HL-60 (cell line): ENCODE data around the gene MPEG1.

Experiments
- DNase-seq, 2 experiments: peaks; one replicate each; pipeline ENCODE4 v3.0.0-alpha.2; 2010 to 2020; ENCODE audit warnings: low read depth in 1 of 2, low spot score in 1 of 2
- H3K27ac ChIP-seq: fragments of 250-450 bp; sonication (Bioruptor Pico); replicated peaks from 2 replicates; pipeline ENCODE4 v1.5.1; 2020; ENCODE audit warnings: mild to moderate bottlenecking, moderate library complexity
- H3K27me3 ChIP-seq: fragments of 250-450 bp; sonication (Bioruptor Pico); 2 replicates; pipeline ENCODE4 v1.5.1; 2021; ENCODE audit warnings: mild to moderate bottlenecking, moderate library complexity; ENCODE audit not compliant: insufficient read depth, poor library complexity, severe bottlenecking
- H3K4me3 ChIP-seq: replicated peaks from 2 replicates; pipeline ENCODE4 v1.5.1; 2011; ENCODE audit warnings: mild to moderate bottlenecking, control low read depth, low read length; ENCODE audit not compliant: insufficient read depth
- CTCF ChIP-seq: IDR thresholded peaks from one replicate; pipeline ENCODE4 v1.5.1; 2011; ENCODE audit warnings: low read length, control low read depth, inconsistent platforms; ENCODE audit not compliant: insufficient read depth
- GABPA ChIP-seq: IDR thresholded peaks from 2 replicates; pipeline ENCODE4 v1.6.1; 2012; ENCODE audit warnings: low read depth
- POLR2AphosphoS5 ChIP-seq: IDR thresholded peaks from 2 replicates; pipeline ENCODE4 v1.6.1; 2012; ENCODE audit warnings: low read depth
- REST ChIP-seq: IDR thresholded peaks from 2 replicates; pipeline ENCODE4 v1.6.1; 2012; ENCODE audit warnings: low read depth; ENCODE audit not compliant: insufficient replicate concordance
- SPI1 ChIP-seq: IDR thresholded peaks from 2 replicates; pipeline ENCODE4 v1.6.1; 2012; ENCODE audit warnings: low read depth, mild to moderate bottlenecking, borderline replicate concordance

The MPEG1 gene

GRCh38 chr11:59173964-59174663, 38.6 kb downstream of the MPEG1 start:
- H3K27me3 ChIP-seq = peaks cover 16% of the 10 kb centered on the region
- peak overlapping the region; percentile 63; the same call in 1 of the 2 replicates for H3K4me3 ChIP-seq
- H3K27ac ChIP-seq = no peak overlapping the region
- TF ChIP-seq SPI1 (no peak), REST (no peak)
- peak in 1 of 2 experiments; percentile 32 for DNase-seq

- DNase-seq = no peak
- H3K27ac ChIP-seq = no peak overlapping the region
Measured at GRCh38 chr11:59173080-59173963, 39.4 kb downstream of the MPEG1 start.

More at GRCh38 chr11:59173080-59173963, 39.4 kb downstream of the MPEG1 start:
- peak overlapping the region; percentile 63 for H3K4me3 ChIP-seq
- no peak for TF ChIP-seq CTCF
- TF ChIP-seq POLR2AphosphoS5 = no peak
- TF ChIP-seq SPI1 = no peak
- TF ChIP-seq GABPA = no peak
- TF ChIP-seq REST = no peak
- H3K27me3 ChIP-seq = peaks cover 16% of the 10 kb centered on the region
